ENCODE data around the gene C10orf105.
A peak's percentile ranks its signal among the peaks of the same experiment; 100 is the strongest.

C10orf105 gene

GRCh38 chr10:71719464-71720201 lies at the start of gene C10orf105:
TSS of gene C10orf105 (minus strand) at chr10:71719778. CDS start at chr10:71716337, 3,441 bp downstream.
- DNase-seq, result no peak

DNA sequence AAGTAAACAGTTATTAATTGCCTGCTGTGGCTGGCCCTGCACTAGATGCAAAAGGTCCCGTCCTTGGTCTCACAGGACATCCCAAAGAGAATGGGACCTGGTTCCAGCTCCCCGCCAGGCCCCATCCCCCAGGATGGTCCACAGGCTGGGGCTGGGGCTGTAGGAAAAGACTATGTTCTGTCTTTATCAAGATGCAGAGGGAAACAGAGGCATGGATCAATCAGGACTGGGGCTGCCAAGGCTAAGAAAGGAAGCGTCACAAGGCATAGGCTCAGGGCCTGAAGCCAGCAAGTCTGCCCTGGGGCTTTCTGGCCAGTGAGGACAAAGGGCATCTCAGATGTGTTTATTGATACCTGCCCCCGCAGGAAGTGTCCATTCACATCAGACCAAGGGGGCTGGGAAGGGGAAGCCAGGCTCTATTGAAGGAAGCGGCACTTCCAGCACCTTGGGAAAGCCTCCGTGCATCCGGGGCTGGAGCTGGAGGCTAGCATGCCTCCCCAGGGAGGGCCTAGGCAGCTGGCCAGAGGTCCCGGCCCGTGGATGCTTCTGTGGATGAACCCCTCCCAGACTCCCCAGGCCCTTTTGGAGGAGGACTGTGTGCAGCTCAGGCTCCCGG lies 48.0 kb upstream of the C10orf105 start:
- no peak for DNase-seq

DNA sequence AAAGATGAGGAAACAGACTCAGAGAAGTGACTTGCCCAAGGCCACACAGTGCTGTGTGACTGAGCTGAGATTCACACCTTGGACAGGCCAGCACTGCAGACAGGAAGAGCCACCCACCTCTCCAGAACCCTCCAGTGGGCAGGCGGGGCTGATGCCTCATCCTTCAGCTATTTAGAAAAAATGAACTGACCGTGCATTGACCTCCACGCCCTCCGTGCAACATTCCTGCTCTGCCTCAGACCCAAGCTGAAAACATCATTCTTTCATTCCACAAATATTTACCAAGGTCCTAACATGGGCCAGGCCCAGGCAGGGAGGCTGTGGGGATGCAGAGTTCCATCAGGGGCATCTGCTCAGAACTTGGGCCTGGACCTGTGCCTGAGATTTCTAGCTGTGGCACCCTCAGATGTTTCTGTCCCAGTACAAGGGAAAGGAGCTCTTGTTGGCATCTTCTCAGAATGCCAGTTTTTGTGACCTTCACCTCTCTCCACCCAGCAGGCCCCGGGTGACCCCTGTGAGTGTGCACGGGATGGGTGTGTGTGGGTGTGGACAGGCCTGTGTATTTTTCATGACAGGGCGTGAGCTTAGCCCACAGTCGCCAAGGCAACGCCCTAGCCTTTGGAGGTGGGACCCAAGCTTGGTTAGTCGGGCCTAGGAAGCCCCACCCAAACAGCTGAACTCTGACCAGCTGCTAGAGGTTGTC lies 47.3 kb upstream of the C10orf105 start:
- no peak for DNase-seq

GRCh38 chr10:71765906-71766716 lies 46.5 kb upstream of the C10orf105 start:
- DNase-seq, result no peak

DNA sequence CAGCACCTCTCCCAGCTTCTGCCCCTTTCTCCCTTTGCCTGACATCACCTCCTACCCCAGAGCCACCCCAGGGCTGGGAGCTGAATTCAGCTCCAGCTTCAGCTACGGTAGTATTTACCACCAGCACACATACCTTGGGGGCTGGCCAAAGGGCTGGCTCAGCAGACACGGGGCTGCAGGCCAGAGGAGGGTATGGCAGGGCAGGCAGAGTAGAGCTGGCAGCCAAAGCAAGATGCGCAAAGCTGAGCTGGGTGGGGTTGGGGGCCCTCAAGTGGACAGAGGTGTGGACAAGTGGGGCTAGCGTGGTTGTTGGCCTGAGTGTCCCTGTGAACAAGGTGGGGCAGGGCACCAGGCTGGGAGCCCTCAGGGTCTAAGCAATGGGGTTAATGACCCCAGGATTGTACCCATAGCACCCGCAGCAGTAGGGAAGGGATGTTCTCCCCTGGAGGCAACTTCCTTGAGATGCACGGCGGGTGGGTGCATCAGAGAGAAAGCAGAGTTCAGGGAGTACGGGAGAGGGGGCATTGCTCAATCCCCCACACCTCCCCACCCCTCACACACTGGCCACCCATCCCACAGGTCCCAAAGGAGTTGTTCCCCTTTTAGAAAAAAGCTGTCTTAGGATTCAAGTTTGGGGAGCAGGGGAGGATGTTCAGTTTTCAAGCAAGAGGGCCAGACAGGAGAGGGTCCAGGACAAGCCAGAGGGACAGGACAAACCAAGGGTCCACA lies 45.8 kb upstream of the C10orf105 start:
- no peak for DNase-seq

GRCh38 chr10:71763352-71764127 lies 44.0 kb upstream of the C10orf105 start:
- no peak for DNase-seq

- DNase-seq, result no peak
Measured at GRCh38 chr10:71762324-71762723, 42.7 kb upstream of the C10orf105 start.

- DNase-seq, result no peak
Measured at GRCh38 chr10:71761541-71762113, 42.0 kb upstream of the C10orf105 start.

DNA sequence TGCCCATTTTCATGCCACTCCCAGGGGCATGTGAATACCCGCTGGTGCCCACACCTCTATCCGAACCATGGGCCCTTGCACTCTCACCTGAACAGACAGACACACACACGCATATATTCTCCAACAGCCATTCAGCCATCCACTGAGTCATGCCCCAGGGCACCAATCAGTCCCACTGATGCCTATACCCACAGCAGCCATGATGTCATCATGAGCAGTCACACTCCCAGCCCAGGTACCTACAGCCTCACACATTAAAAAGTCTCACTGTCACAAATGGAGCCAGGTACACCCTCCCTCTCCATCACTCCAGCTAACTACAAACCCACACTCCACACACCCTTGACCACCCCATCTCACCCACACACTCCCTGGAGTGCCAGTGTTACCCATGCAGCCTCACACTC lies 41.5 kb upstream of the C10orf105 start:
- DNase-seq, result no peak

- DNase-seq, result no peak
Measured at GRCh38 chr10:71757399-71757922, 37.9 kb upstream of the C10orf105 start.

DNA sequence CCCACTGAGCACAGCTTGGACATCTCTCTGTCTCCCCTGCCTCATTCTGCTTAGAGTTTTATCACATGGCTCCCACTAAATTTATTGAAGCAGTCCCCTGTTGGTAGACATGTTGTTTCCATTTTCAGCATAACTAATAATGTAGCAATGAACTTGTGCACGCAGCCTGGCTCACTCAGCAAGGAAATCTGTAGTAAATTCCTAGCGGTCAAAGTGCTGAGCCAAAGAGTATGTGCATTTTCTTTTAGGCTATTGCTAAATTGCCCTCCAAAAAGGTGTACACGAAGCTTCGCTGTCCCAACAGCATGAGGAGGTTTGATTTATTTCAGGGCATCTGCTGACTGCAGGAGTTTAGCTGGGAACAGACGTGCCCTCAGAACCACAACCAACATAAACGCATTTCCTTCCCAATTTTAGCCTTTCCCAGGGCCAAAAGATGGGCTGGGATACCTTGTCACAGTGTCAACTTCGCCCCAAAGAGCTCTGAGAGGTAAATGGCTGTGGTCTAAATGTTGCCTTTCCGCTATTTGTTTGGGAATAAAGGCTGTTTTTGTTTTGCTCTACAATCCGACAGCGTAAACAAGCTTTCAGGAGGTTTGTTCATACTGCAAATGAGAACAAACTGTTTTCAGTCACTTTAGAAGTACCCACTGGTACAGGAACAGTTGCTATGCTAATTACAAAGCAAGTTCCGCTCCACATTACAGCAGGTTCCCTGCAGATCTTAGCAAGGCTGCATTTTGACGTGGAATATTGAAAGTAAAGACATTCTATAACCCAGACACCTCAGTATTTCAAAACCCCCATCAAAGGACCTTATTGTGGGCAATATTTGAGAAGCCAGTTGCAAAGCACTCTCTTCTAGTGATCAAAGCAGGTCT lies 37.0 kb upstream of the C10orf105 start:
- DNase-seq, result peak; percentile 34

GRCh38 chr10:71755179-71755879 lies 35.8 kb upstream of the C10orf105 start:
- no peak for DNase-seq

DNA sequence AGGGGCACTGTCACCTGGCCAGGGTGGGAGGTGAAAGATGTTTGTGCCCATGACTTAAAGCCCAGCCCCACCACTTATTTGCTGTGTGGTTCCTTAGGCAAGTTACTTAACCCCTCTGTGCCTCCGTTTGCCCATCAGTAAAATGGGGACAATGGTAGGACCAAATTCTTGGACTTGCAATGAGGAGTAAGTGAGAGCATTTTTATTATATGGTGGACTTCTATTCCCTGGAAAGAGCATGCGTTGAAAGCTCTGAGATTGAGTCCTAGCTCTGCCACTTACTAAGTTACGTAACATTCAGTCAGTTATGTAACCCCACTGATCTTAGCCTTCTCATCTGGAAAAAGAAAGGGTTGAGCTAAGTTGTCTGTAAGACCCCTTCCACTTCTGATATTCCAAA lies 35.0 kb upstream of the C10orf105 start:
- no peak for DNase-seq

DNA sequence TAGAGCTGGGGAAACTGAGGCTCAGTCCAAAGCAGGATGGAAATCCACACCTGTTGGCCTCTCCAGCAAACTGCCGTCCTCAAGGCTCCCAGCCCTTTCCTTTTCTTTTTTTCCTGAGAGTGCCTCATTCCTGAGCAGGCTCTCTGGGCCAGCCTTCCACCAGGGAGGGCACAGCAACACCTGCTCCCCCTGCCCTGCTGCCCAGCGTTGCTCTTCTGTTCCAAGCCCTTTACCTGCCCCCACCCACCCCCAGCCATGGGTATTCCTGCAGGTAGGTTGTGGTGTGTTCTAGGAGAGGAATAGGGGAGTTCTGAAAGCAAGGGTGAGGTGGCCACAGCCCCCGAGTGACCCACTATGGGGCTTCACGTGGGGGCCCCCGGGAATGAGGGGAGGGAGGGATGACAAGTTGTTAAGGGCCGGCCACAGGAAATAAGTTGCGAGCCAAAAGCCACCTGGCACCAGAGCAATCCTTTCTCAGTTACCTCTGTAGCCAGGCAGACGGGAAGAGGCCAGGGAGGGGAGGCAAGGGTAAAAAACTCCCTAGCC lies 34.5 kb upstream of the C10orf105 start:
- no peak for DNase-seq

GRCh38 chr10:71753091-71753959 lies 33.7 kb upstream of the C10orf105 start:
- DNase-seq, result peak; percentile 82

- DNase-seq, result no peak
Measured at GRCh38 chr10:71752391-71753090, 33.0 kb upstream of the C10orf105 start.

DNA sequence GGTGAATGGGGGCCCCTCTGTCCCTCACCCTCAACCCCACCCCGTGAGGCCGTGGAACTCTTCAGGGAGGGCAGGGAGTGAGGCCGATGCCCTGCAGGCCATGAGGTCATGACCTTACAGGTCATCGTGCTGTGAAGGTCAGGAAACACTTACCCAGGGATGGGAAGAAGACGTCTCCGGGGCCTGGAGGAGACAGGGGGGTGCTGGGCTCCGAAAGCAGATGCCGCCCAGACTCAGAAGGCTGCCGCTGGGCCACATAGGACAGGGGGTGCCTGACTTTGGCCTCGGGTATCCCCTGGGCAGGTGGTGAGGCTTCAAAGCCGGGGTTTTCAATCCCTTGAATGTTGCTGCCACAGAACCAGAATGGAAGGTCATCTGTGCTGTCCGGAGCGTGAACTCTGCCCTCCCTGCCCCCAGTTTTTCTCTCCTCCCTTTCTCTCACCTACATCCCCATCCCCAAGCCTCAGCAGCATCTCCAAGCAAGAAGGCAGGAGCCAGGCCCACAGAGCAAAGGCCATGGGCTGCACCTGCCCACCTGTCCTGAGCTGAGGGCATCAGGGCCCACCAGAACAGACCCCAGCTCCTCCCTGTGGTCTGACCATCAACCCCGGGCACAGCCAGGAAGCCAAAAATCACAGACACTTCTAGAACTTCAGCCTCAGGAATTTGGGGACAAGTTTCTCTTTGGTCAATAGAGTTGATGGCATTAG lies 32.1 kb upstream of the C10orf105 start:
- DNase-seq, result no peak

Measured in KG1 (cell line).